Stimulated activated CD8-positive, alpha-beta memory T cell treated with anti-CD3 and anti-CD28 coated beads, Interleukin-4, amount 100 ng/mL, for 48 hours (primary cell): Measurements from ENCODE around the gene AMOT.

Source experiments
- DNase-seq: peaks from one replicate; pipeline ENCODE4 v3.0.0-alpha.2; 2020

The AMOT gene

GRCh38 chrX:112839856-112840255, 775 bp downstream of the AMOT start:
- no peak for DNase-seq

- DNase-seq, result no peak
These were observed 3.1 kb downstream of the AMOT start for GRCh38 chrX:112837531-112837930.

- DNase-seq, result no peak
These were observed 5.6 kb downstream of the AMOT start for GRCh38 chrX:112835019-112835418.

- no peak for DNase-seq
These were observed 6.4 kb downstream of the AMOT start for GRCh38 chrX:112834031-112834845.

- no peak for DNase-seq
These were observed 8.0 kb downstream of the AMOT start for GRCh38 chrX:112832481-112833095.

- no peak for DNase-seq
These were observed 10.1 kb downstream of the AMOT start for GRCh38 chrX:112830540-112830939.

- DNase-seq, result no peak
These were observed 13.2 kb downstream of the AMOT start for GRCh38 chrX:112827292-112827903.

GRCh38 chrX:112826023-112826422, 14.6 kb downstream of the AMOT start:
- DNase-seq, result no peak

GRCh38 chrX:112822892-112823291, 17.7 kb downstream of the AMOT start:
- no peak for DNase-seq

GRCh38 chrX:112820364-112821268, 20.0 kb downstream of the AMOT start:
- no peak for DNase-seq

GRCh38 chrX:112819813-112820212, 20.8 kb downstream of the AMOT start:
- no peak for DNase-seq

- no peak for DNase-seq
These were observed 21.5 kb downstream of the AMOT start for GRCh38 chrX:112819008-112819640.

- no peak for DNase-seq
These were observed 22.3 kb downstream of the AMOT start for GRCh38 chrX:112818114-112819007.

- DNase-seq, result no peak
These were observed 23.7 kb downstream of the AMOT start for GRCh38 chrX:112816908-112817307.

GRCh38 chrX:112814496-112814895, 26.1 kb downstream of the AMOT start:
- no peak for DNase-seq

GRCh38 chrX:112812741-112813140, 27.9 kb downstream of the AMOT start:
- DNase-seq, result no peak

GRCh38 chrX:112808651-112809195, 31.9 kb downstream of the AMOT start:
- no peak for DNase-seq

- no peak for DNase-seq
These were observed 32.6 kb downstream of the AMOT start for GRCh38 chrX:112808007-112808406.

- no peak for DNase-seq
These were observed 37.6 kb downstream of the AMOT start for GRCh38 chrX:112803060-112803459.

GRCh38 chrX:112802541-112802940, 38.1 kb downstream of the AMOT start:
- DNase-seq, result no peak
